CD4-positive, alpha-beta T cell treated with Interleukin-10 for 1 hour (primary cell): Measurements from ENCODE around the gene GFM2.
"Not testable (repeated sequence)": the region's sequence is repeated elsewhere in the genome, so short reads cannot be mapped to it uniquely, and the experiment has no call there.

Source experiments
- DNase-seq: peaks from one replicate; pipeline ENCODE4 v3.0.0-alpha.2; 2020

Gene GFM2

DNA sequence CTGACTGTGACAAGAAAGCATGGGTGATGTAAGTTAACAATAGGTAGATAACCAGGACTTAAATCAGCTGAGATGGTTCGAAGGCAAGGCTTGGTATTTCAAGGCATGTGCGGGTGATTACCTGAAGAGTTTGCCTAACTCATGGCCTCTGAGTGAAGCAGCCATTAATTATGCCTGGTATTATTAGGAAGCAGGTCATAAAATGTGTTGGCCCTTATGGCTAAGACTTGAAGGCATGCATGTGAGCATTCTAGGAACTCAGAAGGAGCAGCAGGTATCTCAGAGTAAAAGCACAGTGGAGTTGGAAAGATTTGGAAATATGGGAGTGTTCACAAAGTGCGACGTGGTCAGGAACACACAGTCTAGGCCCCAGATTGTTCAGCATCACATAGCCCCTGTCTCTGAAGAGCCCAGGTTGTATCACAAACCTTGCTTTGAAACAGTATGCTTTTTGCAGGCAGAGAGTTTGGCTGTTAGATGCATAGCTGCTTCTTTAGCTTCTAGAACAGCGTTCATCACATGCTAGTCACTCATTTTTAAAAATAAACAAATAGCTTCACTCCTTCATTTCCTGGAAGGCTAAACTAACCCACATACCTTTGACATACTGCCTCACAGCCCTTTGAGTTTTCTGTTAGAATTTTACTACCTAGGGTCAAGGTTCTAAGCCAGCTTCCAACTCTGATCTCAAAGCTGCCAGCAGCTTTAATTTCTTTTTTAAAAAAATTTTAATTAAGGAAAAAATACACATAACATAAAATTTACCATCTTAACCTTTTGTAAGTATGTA is 79.8 kb downstream of the GFM2 start:
- no peak for DNase-seq

DNA sequence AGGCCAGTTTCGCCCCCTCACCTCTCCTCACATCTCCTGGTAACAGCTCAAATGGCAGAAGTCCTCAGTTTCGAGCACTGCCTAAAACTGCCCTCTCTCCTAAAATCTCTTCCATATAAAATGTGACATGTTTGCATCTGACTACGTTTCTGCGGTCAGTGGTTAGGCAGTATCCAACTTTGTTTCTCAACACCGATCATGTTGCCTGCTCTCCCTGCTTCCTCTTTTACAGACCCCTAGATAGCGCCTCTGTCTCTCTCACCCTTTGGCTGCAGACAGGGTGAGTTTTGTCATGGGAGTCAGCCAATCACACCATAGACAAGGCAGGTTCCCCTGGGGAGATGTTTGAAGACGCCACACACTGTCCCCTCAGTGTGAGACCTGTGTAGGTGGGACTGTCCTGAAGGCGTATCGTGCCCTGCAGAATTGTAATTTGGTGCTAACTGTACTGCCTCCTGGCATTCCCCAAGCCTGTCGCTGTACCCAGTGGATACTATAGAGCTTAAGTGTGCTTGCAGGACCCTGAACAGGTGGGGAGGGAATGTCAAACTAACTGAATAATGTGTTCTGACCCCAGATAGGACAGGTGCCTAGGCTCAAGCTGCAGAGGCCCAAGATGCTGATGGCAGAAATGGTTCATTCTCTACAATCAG is 80.8 kb downstream of the GFM2 start:
- peak; percentile 18 for DNase-seq

DNA sequence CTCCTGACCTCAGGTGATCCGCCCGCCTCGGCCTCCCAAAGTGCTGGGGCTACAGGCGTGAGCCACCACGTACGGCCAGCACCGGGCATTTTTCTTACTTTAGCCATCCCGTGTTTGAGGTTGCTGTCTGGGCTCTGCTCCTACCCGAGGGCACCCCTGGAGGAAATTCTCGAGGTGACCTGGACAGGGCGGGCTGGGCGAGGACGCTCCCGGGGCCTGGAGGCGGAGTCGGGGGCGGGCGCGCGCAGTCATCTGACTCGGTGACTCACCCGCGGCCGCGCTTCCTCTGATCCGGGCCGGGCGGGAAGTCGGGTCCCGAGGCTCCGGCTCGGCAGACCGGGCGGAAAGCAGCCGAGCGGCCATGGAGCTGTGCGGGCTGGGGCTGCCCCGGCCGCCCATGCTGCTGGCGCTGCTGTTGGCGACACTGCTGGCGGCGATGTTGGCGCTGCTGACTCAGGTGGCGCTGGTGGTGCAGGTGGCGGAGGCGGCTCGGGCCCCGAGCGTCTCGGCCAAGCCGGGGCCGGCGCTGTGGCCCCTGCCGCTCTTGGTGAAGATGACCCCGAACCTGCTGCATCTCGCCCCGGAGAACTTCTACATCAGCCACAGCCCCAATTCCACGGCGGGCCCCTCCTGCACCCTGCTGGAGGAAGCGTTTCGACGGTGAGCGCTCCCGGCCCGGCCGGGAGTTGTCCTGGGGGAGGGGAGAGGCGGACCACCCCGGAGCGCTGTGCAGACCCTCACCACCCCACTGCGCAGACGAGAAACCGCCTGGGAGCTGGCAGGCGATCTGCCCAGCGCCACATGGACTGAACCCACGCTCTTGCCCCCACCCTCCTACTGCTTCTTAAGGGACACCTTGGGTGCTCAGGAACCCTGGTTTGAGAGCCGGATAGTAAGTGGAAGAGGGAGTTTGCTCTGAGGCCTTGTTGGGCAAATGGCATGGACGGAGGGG is 81.7 kb downstream of the GFM2 start, which contains the start of gene HEXB:
TSS of gene HEXB (plus strand) at position 334 of the 952 bp plus-strand sequence. CDS start at position 362, 28 bp downstream.
- DNase-seq = peak; percentile 84

DNA sequence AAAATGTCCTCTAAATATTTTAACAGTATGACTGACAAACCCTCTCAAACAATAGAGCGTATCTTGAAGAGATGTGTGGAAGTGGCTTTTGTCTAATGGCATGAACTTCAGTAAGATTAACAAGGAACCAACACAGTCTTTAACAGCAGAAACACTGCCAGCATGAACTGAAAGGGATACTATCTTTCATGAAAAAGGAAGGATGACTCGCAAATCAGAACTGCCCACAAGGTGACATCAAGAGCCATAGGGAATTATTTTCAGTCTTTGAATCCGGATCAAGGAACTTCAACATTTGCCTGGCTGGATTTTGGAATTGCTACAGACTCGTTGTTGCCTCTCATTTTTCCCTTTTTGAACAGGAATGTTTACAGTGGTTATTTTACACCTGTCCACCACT is 87.0 kb downstream of the GFM2 start:
- no peak for DNase-seq

DNA sequence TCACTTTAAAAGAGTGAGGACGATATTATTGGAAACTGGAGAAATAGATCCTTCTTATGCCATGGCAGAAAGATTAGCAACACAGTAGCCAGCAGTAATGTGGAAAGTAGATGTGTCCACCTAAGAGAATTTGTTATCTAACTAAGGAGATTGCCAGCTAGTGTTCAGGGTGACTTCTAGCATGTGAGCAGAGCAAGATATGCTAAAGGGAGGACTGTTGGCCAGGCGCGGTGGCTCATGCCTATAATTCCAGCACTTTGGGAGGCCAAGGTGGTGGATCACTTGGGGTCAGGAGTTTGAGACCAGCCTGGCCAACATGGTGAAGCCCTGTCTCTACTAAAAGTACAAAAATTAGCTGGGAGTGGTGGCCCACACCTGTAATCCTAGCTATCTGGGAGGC is 87.6 kb downstream of the GFM2 start:
- DNase-seq = not testable (repeated sequence)

DNA sequence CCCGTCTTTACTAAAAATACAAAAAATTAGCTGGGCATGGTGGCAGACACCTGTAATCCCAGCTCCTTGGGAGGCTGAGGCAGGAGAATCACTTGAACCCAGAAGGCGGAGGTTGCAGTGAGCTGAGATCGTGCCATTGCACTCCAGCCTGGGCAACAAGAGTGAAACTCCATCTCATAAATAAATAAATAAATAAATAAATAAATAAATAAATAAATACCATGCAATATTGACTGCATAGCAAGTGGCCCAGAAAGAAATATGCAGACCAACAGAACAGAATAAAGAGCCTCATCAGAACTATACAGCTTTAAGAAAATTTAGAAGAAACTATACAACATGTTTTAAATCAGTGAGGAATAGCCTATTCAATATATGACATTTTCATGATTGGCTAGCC is 88.8 kb downstream of the GFM2 start:
- not testable (repeated sequence) for DNase-seq

DNA sequence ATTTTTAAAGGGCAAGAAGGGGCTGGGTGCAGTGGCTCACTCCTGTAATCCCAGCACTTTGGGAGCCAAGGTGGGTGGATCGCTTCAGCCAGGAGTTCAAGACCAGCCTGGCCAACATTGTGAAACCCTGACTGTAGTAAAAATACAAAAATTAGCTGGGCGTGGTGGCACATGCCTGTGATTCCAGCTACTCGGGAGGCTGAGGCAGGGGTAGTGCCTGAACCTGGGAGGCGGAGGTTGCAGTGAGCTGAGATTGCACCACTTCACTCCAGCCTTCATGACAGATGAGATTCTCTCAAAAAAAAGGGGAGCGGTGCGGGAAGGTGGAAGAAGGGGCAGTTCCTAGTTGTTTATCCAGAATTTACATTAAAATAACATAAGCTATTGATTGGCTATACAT is 90.5 kb downstream of the GFM2 start:
- DNase-seq = not testable (repeated sequence)

DNA sequence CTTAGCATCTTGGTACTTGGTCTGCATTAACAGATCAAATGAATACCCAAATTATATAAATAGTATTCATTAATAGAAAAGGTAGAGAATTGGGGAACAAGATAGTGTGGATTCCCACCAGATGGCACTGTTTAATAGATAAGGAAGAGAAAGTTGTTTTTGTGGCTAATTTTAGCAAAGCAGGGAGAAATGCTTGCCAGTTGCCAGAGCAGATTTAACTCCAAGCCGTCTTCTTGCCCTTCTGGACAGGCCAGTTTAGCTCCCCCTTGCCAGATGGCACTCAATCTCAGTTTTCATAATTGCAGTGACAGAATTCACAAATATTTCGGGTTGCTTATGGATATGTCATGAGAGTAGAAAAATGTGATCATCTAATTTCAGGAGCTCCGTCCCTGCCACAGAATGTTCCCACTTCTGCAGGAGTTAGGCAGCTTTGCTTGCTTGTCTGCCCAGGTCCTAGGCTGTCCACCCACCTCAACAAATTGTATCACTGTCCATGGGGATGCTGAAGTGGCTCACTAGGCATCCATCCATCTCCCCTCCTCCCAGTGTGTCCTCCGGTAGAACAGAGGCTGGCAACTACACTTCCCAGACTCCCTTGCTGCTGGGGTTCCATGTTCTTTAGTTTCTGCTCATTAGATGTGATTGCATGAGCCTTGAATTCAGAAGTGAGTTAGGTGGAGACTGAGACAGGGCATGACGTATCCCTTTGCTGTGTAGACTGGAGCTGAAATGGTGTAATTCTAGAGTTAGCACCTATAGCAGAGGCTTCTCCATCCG is 93.7 kb downstream of the GFM2 start:
- peak; percentile 37 for DNase-seq

DNA sequence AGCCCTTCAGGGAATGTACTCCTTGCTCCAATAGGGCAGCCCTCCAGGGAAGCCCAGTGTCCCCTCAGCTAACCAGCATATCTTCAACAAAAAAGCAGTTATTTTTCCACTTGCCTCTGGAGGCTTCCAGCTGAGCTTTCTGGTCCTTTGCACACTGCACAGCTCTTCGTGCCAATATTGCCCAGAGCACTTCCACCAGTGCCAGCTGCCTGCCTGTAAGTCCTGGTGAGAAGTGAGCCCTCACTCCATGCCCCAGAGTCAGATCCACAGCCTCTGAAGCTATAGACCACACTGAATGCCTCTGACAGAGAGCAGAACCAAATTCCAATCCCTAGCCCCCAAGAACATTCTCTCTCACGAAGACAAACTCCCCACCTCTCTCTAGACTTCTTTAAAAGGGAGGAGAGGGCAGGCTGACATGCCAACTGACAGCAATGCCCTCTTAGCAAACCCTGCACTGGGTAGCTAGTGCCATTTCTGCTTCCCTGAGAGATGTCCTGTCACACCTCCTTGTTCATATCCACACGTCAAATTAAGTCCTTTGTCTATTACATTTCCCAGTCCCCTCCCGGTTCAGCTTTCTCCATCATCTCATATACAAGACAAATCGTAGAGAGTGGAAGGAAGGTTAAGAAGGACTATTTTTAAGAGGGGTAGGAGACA is 94.6 kb downstream of the GFM2 start:
- DNase-seq = no peak
